NCI-H226 (cell line): ENCODE results near the gene THAP4.
"Not testable (repeated sequence)": the region's sequence is repeated elsewhere in the genome, so short reads cannot be mapped to it uniquely, and the experiment has no call there.

Source experiments
- DNase-seq: peaks from one replicate; pipeline ENCODE4 v3.0.0-alpha.2; 2015

The THAP4 gene

GRCh38 chr2:241662731-241663130 lies 25.8 kb upstream of the THAP4 start:
- not testable (repeated sequence) for DNase-seq

GRCh38 chr2:241660593-241661213 lies 23.7 kb upstream of the THAP4 start:
- no peak for DNase-seq

- peak; percentile 15 for DNase-seq
Measured at GRCh38 chr2:241659150-241659739, 22.3 kb upstream of the THAP4 start.

- DNase-seq: no peak
Measured at GRCh38 chr2:241658296-241658695, 21.3 kb upstream of the THAP4 start.

GRCh38 chr2:241657786-241658254 lies 20.9 kb upstream of the THAP4 start:
- DNase-seq: no peak

GRCh38 chr2:241656190-241656741 lies 19.3 kb upstream of the THAP4 start:
- no peak for DNase-seq

- DNase-seq: no peak
Measured at GRCh38 chr2:241655516-241656189, 18.7 kb upstream of the THAP4 start.

- DNase-seq: no peak
Measured at GRCh38 chr2:241654551-241654950, 17.6 kb upstream of the THAP4 start.

GRCh38 chr2:241653210-241653750 lies 16.3 kb upstream of the THAP4 start:
- DNase-seq: no peak

- no peak for DNase-seq
Measured at GRCh38 chr2:241652722-241653121, 15.8 kb upstream of the THAP4 start.

- no peak for DNase-seq
Measured at GRCh38 chr2:241652142-241652541, 15.2 kb upstream of the THAP4 start.

GRCh38 chr2:241649927-241650326 lies 13.0 kb upstream of the THAP4 start:
- no peak for DNase-seq

GRCh38 chr2:241649404-241649803 lies 12.4 kb upstream of the THAP4 start:
- DNase-seq: no peak

- DNase-seq: no peak
Measured at GRCh38 chr2:241648453-241648852, 11.5 kb upstream of the THAP4 start.

- DNase-seq: no peak
Measured at GRCh38 chr2:241645915-241646645, 9.1 kb upstream of the THAP4 start.

- no peak for DNase-seq
Measured at GRCh38 chr2:241645056-241645914, 8.3 kb upstream of the THAP4 start.

- DNase-seq: no peak
Measured at GRCh38 chr2:241641631-241642030, 4.7 kb upstream of the THAP4 start.

- DNase-seq: no peak
Measured at GRCh38 chr2:241640165-241640795, 3.3 kb upstream of the THAP4 start.

GRCh38 chr2:241639385-241639784 lies 2.4 kb upstream of the THAP4 start:
- no peak for DNase-seq

GRCh38 chr2:241638940-241639339 lies 2.0 kb upstream of the THAP4 start:
- DNase-seq: no peak
